Stimulated activated CD4-positive, alpha-beta T cell treated with anti-CD3 and anti-CD28 coated beads, Interleukin-4, amount 100 ng/mL, for 1 hour (primary cell): ENCODE data around the gene CSGALNACT2.

Experiments used
- DNase-seq: peaks from one replicate; pipeline ENCODE4 v3.0.0-alpha.2; 2020

The CSGALNACT2 gene

DNA sequence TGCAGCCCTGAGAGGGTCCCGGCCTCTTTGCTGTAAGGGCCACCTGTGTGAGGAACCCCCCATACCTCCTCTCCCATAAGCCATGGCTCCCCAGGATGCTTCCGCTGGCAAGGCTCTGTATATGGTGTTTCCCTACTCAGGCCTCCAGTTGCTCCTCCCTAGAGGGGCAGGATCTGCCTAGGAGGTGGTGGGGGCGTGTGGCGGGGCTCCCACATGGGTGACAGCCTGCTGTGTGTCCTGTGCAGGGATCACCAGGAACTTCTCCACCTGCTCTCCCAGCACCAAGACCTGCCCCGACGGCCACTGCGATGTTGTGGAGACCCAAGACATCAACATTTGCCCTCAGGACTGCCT, 25.7 kb upstream of the CSGALNACT2 start:
- no peak for DNase-seq

DNA sequence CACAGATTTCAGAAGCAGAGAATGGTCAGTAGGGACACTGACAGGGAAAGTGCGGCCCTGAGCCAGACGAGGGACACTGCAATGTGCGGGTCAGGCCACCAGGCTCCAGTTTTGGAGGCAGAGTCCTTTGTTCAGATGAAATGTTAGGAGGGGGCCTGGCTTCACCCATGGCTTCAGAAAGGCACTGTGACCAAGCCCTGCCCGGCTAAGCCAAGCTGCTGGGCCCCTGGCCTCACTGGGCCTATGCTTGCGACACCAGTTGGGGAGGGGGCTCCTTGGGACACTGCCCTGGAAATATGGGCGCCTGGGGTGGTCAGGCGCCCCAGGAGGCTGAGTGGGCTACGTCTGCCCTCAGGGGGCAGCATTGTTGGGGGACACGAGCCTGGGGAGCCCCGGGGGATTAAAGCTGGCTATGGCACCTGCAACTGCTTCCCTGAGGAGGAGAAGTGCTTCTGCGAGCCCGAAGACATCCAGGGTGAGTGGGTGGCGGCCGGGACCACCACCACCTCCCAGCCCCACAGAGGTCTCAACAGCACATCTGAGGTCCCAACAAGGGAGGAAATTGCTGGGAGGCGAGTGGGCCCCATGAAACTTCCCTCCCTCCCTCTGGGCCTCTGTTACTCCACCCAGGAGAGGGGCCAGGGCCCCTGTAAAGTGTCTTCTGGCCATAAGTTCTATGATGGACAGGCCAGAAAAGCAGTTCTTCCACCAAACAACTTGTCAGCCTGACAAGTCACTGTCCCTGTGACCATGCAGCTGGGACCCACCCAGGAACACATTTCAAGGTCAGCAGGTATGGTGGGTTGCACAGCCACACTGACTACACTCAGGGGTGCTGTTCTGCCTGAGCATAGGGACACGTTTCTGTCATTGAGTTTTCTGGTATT, 24.8 kb upstream of the CSGALNACT2 start:
- DNase-seq = no peak

DNA sequence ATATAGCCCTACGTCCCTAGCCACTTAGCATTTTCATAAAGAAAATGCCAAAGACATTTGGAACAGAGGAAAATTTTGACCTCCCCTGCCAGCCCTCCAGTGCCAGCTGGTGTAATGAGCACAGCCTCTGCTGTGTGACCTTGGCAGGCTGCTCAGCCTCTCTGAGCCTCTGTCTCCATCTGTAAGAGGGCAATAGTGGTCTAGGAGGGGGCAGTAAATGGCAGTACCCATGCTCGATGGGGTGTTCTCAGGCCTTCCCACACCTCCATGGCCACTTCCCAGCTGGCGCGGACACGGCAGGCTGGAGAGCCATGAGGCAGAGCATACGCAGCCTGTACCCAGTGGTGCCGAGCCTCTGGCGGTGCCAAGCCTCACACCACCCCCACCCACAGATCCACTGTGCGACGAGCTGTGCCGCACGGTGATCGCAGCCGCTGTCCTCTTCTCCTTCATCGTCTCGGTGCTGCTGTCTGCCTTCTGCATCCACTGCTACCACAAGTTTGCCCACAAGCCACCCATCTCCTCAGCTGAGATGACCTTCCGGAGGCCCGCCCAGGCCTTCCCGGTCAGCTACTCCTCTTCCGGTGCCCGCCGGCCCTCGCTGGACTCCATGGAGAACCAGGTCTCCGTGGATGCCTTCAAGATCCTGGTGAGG, 24.0 kb upstream of the CSGALNACT2 start:
- no peak for DNase-seq

DNA sequence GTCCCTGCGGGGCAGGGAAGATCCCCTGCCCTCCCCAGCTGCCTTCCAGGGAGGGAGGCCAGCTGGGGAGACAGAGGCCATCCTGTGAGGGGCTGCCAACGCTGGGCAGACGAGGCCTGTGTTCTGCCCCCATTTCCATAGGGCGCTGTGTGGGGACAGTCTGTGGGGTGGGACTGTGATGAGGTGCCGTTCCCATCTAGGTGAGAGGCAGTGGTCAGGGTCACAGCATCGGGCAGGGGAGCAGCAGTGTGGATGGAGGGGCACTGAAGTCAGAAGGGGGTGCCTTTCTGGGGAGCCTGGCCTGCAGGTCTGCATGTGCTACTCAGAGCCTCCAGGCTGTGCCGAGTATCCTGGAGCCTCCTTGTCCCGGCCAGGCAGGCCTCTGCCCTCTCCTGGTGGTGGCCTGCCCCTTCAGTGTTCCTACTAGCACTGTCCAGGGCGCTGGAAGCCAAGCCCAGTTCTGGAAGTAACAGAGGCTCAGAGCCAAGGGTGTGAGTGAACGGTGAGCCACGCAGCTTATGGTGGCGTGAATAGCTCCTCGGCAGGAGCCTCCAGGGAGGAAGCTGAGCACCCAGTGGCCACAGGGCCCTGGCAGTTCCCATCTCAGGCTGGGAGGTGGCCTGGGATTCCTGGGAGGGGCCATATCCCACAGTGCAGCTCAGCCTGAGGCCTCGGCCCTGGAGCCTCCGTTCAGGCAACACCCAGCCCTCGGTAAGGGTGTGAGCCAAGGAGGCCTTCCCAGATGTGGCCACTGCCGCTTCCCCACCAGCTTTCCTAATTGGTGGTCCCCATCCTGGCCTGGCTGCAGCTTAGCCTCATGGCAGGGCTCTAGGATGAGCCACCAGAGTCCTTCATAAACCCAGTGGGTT, 23.3 kb upstream of the CSGALNACT2 start:
- DNase-seq = no peak

DNA sequence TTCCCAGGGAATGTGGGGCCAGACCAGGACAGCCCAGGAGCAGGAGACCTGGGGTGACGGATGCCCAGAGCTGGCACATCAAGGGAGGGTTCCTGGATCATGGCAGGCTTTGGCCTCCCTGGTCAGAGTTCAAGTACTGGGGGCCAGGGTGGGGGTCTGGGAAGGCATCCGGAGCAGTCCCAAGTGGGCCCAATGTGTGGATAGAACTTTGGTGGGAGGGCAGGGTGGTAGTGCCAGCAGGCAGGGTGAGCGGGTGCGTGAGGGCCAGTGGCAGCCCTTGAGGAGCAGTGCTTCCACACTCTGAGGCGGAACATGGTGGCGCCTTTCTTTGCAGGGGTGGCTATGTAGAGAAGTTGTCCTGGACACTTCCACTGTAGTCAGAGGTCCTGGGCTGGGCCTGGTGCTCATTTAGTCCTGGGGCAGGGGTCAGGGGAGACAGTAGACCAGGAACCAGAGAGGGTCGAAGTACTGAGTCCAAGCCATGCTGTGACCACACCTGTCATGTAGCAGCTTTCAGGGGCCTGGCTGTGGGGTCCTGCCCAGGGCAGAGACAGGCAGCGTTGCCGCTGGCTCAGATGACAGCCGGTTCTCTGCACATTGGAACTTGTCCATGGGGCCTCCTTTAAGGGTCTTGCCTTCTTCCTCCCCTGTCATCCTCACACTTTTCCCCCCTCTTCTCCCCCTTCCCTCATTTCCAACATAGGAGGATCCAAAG, 22.2 kb upstream of the CSGALNACT2 start:
- no peak for DNase-seq

DNA sequence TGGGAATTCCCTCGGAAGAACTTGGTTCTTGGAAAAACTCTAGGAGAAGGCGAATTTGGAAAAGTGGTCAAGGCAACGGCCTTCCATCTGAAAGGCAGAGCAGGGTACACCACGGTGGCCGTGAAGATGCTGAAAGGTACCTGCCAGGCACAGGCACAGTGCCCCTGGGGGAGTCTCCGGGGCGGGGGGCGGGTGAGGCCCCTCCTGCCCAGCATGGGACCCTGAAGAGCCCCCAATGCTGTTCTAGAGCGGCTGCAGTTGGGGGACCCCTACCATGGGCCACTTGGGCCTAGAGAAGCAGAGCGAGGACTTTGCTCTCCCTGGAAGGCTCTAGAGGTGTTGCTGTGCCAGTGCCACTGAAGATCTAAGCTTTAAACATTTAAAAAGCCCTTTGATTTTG, 21.6 kb upstream of the CSGALNACT2 start:
- DNase-seq = no peak

DNA sequence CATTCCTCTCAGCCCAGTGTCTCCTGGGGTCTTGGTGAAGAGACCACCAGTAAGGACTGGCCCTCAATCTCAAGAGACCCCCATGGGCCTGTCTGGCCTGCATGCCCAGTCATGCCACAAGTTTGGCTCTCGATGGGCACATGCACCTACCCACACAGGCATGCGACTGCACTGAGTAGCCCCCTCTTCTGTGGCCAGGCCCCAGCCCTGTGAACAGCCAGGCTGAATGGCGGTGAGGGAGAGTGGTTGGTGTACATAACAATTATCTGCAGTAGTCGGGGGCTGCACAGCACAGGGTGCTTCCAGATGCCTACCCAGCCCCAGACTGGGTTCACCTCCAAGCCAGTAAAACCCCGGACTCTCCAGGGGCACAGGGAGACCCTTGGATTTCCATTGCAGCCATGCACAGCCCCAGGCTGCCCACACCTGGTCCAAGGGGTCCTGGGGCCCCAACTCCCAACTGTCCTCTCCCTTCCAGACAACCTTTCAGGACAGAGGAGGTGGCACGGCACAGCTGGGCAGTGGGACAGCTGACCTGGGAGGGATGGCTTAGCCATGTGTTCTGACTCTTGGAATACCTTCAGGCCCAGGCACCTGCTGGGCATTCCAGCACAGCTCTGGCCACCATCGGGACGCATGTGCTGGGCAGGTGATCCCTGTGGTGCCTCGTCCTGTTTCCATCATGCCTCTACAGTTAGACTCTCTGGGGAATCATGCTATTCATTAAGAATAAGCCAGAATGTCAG, 21.0 kb upstream of the CSGALNACT2 start:
- DNase-seq = no peak

DNA sequence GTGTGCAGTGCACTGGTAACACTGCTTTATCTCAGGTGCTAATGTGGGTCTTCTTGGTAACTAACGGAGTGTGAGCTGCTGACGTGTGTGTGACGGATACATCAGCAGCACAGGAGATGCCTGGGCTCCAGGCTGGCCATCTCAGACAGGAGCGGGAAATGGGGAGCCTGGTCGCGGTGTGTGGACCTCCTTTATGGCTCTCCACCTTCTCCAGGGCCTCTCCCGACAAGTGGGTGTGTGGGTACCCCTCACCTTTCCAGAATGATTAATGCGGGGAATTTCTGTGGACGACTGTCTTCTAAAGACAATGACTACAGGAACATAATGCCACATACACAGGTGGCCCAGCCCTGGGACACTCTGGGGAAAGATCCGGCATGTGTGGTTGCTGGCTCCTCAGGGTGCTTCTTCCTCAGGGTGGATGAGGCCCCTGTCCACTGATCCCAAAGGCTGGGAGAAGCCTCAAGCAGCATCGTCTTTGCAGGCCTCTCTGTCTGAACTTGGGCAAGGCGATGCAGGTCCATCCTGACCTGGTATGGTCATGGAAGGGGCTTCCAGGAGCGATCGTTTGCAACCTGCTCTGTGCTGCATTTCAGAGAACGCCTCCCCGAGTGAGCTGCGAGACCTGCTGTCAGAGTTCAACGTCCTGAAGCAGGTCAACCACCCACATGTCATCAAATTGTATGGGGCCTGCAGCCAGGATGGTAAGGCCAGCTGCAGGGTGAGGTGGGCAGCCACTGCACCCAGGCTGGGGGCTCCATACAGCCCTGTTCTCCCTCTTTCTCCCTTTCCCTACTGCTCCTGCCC, 20.3 kb upstream of the CSGALNACT2 start:
- DNase-seq = no peak

DNA sequence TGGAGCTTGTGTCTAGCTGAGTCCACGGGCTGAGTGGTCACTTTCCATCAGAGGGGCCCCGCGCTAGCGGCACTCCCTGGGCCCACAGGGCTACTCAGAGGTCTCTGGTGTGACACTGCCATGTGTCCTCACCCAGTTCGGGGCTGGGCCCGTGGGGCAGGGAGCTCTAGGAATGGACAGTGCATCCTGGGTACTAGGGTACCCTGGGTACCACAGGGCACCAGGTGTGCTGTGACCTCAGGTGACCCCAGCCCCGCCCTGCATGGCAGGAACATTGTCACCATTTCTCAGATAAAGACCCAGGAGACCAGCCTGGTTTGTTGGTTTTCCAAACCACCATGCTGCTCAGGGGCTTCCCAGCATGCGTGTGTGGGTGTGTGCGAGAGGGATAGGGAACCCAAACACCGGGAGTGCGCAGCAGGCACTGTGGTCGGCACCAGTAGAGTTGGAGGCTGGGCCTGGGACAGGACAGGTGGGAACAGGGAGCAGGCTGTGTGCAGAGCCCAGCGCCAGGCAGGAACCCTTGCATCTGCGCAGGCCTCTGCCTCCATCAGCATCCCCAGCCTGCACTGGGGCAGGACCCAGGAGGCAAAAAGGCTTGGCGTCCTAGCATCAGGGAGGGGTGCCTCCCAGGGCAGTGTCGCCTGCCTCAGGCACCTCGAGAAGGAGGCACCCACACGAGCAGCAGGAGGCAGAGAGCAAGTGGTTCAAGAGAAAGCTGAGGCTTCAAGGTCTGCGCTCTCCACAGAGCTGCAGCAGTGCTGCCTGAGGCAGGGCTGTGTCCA, 19.4 kb upstream of the CSGALNACT2 start:
- no peak for DNase-seq

DNA sequence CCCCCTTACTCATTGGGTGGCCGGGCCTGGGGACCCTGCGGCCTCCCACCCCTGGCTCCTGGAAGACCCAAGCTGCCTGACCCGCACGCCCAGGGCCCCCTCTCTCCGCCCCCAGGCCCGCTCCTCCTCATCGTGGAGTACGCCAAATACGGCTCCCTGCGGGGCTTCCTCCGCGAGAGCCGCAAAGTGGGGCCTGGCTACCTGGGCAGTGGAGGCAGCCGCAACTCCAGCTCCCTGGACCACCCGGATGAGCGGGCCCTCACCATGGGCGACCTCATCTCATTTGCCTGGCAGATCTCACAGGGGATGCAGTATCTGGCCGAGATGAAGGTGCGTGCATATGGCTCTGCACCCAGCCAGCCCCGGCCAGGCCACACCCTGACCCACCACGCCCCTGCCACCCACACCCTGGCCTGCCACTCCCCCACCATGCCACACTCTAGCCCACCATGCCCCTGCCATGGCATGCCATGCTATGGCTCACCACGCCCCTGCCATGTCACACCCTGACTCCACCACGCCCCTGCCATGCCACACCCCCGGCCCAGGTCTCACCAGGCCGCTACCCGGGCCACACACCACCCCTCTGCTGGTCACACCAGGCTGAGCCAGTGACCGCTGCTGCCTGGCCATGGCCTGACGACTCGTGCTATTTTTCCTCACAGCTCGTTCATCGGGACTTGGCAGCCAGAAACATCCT, 18.7 kb upstream of the CSGALNACT2 start:
- no peak for DNase-seq

DNA sequence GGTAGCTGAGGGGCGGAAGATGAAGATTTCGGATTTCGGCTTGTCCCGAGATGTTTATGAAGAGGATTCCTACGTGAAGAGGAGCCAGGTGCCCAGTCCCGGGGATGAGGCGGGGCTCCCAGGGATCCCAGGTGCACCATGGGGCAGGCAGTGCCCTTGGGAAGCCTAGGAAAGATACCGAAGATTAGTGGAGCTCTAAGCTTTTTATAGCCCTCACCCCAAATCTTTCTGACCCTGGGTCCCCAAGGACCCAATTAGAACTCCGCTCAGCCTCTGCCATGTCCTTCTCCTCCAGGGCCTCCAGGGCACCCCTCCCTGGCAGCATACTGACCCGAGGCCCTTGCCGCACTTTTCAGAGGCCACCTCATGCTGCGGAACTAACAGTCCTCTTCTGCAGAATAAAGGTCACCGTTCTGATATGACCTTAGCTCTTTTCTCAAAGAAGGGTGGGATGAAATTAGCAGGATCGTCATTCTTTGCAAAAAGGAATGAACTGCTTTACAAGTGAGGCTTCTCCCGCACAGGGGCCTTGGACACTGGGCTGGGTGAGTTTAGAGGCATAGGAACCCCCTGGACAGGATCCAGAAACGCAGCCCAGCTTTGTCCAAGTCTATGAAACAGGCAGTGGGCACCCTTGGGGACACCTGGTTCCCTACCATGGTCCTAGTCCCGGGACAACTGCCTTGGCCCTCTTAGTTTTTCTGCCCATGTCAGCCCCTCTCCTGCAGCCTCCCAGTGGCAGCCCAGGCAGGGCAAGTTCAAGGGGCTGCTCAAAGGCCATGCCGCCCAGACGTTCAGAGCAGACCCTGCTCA, 17.9 kb upstream of the CSGALNACT2 start:
- DNase-seq = no peak

DNA sequence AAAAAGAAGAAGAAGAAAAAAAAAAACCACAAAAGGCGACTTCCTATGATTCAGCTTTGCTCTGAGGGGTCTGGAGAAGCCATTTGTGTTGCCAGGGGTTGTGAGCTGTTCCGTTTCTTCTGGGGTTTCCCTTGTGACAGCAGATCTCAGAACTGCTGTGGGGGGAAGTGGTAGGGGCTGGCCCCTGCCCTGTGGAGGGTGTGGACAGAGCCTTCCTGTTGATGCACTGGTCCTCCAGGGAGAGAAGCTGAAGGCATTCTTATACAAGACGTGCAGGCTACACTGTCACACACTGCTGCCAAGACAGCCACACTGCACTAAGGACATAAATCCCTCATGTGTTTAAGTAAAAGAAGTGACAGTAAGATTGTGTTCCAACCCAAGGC, 17.3 kb upstream of the CSGALNACT2 start:
- peak; percentile 34 for DNase-seq

DNA sequence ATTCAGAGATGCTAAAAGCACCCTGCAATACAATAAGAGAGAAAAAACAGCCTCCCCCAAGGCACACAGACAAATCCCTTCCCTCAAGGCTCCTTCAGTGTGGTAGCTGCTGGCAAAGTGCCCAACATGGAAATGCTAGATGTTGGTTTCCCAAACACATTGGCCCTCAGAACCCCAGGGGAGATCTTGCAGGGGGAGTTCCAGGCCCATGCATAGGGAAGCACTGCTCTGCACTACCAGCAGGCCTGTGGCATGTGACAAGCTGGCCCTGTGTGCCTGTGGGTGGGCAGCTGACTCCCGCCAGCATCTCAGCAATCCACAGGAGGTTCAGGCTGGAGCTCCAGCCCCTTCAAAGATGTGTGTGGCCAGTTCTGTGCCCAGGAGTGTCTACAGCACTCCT, 16.8 kb upstream of the CSGALNACT2 start:
- DNase-seq = no peak

DNA sequence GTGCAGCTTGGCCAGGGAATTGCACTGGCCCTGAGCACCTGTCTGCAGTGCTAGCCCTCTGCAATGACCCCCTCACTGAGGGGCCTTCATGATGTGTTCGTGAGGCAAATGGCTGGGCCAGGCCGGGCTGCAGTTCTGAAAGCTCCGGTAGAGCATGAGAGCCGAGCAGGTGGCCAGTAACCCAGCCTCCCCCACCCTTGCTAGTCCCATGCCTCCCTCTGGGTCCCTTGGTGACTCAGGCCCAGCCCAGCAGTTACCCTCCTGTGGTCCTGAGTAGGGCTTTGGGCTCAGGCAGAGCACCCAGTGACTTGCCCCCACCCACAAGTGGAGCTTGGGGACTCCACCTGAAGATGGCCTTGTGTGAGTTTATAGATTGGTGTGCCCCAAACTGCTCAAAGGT, 16.1 kb upstream of the CSGALNACT2 start:
- no peak for DNase-seq

DNA sequence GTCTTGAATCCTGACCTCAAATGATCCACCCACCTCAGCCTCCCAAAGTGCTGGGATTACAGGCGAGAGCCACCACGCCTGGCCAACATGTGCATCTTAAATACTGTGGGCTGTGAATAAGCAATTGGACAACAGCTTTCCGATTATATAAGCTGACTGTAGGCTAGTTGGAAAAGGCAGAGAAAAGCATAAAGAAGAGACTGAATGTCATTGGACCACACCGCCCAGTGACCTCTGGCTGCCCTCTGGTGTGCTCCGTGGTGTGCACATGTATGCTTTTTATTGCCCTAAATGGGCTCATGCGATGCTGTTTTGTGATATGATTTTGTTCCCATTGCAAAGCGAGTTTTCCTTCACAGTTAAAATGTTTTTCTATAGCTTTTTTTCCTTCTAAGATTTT, 15.4 kb upstream of the CSGALNACT2 start:
- no peak for DNase-seq

DNA sequence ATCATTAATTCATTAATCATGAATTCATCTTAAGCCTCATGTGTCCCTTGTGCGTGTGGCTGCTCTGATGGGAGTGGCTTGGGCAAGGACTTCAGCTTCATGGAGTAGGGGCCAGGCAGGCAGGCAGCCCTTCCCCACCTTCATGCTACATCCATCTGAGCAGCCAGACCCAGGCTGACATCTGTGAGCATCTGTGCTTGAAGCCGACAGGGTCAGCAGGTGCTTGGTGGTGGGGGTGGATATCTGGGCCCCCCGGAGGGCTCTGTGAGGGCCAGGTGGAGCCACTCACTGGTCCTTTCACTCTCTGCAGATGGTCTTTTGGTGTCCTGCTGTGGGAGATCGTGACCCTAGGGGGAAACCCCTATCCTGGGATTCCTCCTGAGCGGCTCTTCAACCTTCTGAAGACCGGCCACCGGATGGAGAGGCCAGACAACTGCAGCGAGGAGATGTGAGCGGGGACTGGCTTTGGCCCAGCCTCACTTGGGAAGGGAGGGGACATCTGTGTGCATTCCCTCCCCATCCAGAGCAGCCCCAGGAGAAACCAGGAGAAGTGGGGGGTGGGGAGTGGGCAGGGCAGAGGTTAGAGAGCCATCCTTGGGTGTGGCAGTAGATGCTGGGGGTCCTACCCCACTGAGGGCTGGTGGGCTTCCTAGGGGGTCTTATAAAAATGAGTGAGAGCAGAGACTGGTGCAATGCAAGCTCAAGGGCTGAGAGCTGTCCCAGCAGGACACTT, 14.7 kb upstream of the CSGALNACT2 start:
- no peak for DNase-seq

DNA sequence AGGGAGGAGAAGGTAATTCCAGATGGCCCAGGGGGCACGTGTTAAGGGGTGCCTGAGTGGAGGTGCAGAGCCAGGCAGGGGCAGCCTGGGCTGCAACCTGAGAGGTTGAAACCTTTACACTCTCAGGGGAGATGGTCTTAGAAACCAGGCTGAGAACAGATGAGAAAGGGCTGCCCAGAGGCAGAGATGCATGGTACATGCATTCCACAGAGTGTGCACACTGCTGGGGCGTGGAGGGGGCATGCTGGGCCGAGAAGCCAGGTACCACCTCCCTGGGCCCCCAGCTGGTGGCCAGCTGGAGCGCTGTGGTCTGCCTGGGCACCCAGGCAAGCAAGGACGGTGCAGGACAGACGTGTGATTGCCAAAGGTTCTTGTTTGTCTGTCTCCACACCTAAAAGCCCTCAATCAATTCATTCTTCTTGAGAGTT, 14.1 kb upstream of the CSGALNACT2 start:
- DNase-seq = no peak
